Ramos (cell line): ENCODE results near the gene RPS23.
"Not testable (repeated sequence)": the region's sequence is repeated elsewhere in the genome, so short reads cannot be mapped to it uniquely, and the experiment has no call there.

Experiments used
- in situ Hi-C: fragments of 300-500 bp; cut with MboI; formaldehyde crosslinking; loops from one replicate; pipeline ENCODE4 v1.14.3; 2022; ENCODE audit warnings: low sequenced_read_pairs; ENCODE audit not compliant: unreplicated experiment

The RPS23 gene

GRCh38 chr5:82291420-82291819, 13.3 kb upstream of the RPS23 start:
- in situ Hi-C loops, result no loop called here

- in situ Hi-C loops, result no loop called here
Observed at GRCh38 chr5:82290908-82291307, 12.8 kb upstream of the RPS23 start.

- in situ Hi-C loops, result no loop called here
Observed at GRCh38 chr5:82290005-82290404, 11.9 kb upstream of the RPS23 start.

GRCh38 chr5:82287625-82288024, 9.5 kb upstream of the RPS23 start:
- in situ Hi-C loops, result no loop called here

- in situ Hi-C loops, result no loop called here
Observed at GRCh38 chr5:82285206-82285605, 7.1 kb upstream of the RPS23 start.

- in situ Hi-C loops, result no loop called here
Observed at GRCh38 chr5:82283893-82284292, 5.7 kb upstream of the RPS23 start.

- in situ Hi-C loops, result no loop called here
Observed at GRCh38 chr5:82278711-82279370, 687 bp upstream of the RPS23 start.

- in situ Hi-C loops, result no loop called here
Observed at GRCh38 chr5:82277613-82277986, 554 bp downstream of the RPS23 start.

GRCh38 chr5:82276800-82277612, 1.1 kb downstream of the RPS23 start:
- in situ Hi-C loops, result no loop called here

GRCh38 chr5:82275216-82275664, 2.9 kb downstream of the RPS23 start:
- in situ Hi-C loops, result no loop called here

- in situ Hi-C loops, result no loop called here
Observed at GRCh38 chr5:82274343-82275211, 3.6 kb downstream of the RPS23 start.

- in situ Hi-C loops, result not testable (repeated sequence)
Observed at GRCh38 chr5:82273426-82273825, 4.7 kb downstream of the RPS23 start.

- in situ Hi-C loops, result not testable (repeated sequence)
Observed at GRCh38 chr5:82272571-82273356, 5.4 kb downstream of the RPS23 start.

- in situ Hi-C loops, result not testable (repeated sequence)
Observed at GRCh38 chr5:82269363-82269762, 8.8 kb downstream of the RPS23 start.

- in situ Hi-C loops, result not testable (repeated sequence)
Observed at GRCh38 chr5:82267297-82267933, 10.7 kb downstream of the RPS23 start.

- in situ Hi-C loops, result no loop called here
Observed at GRCh38 chr5:82265047-82265446, 13.1 kb downstream of the RPS23 start.

- in situ Hi-C loops, result no loop called here
Observed at GRCh38 chr5:82259172-82259800, 18.9 kb downstream of the RPS23 start.

GRCh38 chr5:82257729-82258128, 20.4 kb downstream of the RPS23 start:
- in situ Hi-C loops, result no loop called here

- in situ Hi-C loops, result no loop called here
Observed at GRCh38 chr5:82257247-82257646, 20.9 kb downstream of the RPS23 start.
